Tibial nerve (tissue), 4 donors: ENCODE results near the gene KCNJ11. TPM values are rescaled to one million over a fixed set of nuclear protein-coding genes. Genes with fewer than 3 reads are reported as not detected.

Source experiments
- DNase-seq, 2 donors: peaks; one replicate each; pipeline ENCODE4 v3.0.0-alpha.2; 2019; ENCODE audit warnings: low spot score in 2 of 2
- H3K27ac ChIP-seq, 4 donors: fragments of 200-600 bp; sonication (generic) in 3 of 4; one replicate each; pipeline ENCODE4 v1.5.1; 2017 to 2019; ENCODE audit warnings: mild to moderate bottlenecking in 1 of 4
- H3K27me3 ChIP-seq, 2 donors: fragments of 200-600 bp; sonication (generic) in 1 of 2; one replicate each; pipeline versions ENCODE4 v1.5.1 to v1.6.0; 2017 to 2019
- H3K36me3 ChIP-seq, 3 donors: fragments of 200-600 bp; sonication (generic); one replicate each; pipeline ENCODE4 v1.5.1; 2018 to 2019
- H3K4me1 ChIP-seq, 4 donors: fragments of 200-600 bp; sonication (generic) in 3 of 4; one replicate each; pipeline ENCODE4 v1.5.1; 2017 to 2019
- H3K4me3 ChIP-seq, 4 donors: fragments of 200-600 bp; sonication (generic) in 3 of 4; one replicate each; pipeline ENCODE4 v1.5.1; 2017 to 2019; ENCODE audit warnings: mild to moderate bottlenecking in 1 of 4, moderate library complexity in 1 of 4
- H3K9me3 ChIP-seq, 4 donors: fragments of 200-600 bp; sonication (generic) in 3 of 4; one replicate each; pipeline ENCODE4 v1.5.1; 2017 to 2019
- EP300 ChIP-seq, 2 donors: sonication (generic); formaldehyde crosslinking; IDR thresholded peaks; one replicate each; pipeline ENCODE4 v1.6.1; 2017; ENCODE audit warnings: antibody characterized with exemption in 2 of 2, mild to moderate bottlenecking in 1 of 2
- POLR2A ChIP-seq, 2 donors: fragments of 450-650 bp; IDR thresholded peaks; one replicate each; pipeline ENCODE4 v1.6.1; 2017; ENCODE audit warnings: antibody characterized with exemption in 2 of 2, mild to moderate bottlenecking in 2 of 2, moderate library complexity in 2 of 2
- WGBS, 2 donors: methylation state at CpG; one replicate each; pipeline ENCODE4 v1.1.5; 2018; 5-methylcytosine and 5-hydroxymethylcytosine counted together
- total RNA-seq, 4 donors: library from RNA; depleted of rRNA; stranded (reverse); fragments of >200 nt; gene quantifications; one replicate each; pipeline ENCODE4 v1.1.0, GENCODE V29; 2016
- TF ChIP-seq, protein P1 (sequence below), 5 experiments: fragments of 200-600 bp in 3 of 5; fragments of 450-650 bp in 2 of 5; sonication (generic) in 3 of 5; IDR thresholded peaks; one replicate each; pipeline ENCODE4 v1.5.1; 2016 to 2019; ENCODE audit warnings: antibody characterized with exemption in 5 of 5, mild to moderate bottlenecking in 3 of 5, moderate library complexity in 2 of 5

The KCNJ11 gene
- total RNA-seq, 4 donors from 2014 or later: 0.59 to 19.7 (median 3.5) TPM

GRCh38 chr11:17354601-17354991 is 33.9 kb downstream of the KCNJ11 start:
- H3K4me3 ChIP-seq: peak overlapping the region in 1 of 4 donors; percentile 79
- WGBS, 2 donors: 44 to 58% methylated on average over 3 of the region's 3 CpGs

DNA sequence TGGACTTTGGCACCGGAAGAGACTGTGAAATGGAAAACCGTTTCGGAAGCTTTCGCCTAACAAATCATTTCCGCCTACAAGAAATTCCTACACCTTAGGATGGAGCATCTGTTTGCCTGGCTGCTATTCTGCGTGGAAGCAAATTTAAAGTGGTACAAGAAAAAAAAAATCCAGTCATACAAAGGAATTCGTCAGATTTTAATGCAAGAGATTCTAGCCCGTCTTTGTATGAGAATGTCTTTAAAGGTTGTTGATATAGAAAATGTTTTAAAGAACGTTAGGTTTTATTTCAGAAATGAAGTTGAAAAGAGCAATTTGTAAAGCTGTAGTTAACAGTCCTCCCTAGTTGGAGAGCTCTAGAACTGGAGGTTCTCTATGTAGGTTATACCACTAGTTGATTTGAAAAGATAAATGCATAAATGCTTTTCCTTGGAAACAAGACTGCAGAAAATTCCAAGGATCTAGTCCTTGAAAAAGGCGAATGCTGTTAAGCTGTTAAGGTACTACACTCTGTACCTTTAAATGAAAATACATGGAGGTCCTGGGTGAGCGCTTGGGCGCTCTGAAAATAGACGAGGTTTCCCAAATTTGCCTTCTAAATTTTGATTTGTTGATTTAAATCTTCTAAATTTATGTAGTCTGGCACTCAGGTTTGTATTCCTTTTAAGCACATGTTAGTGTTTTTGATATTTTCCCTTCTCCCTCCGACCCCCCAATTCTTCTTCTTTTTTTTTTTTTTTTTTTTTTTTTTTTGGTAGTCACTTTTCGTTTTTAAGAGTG is 34.4 kb downstream of the KCNJ11 start:
- H3K4me3 ChIP-seq: peak overlapping the region; percentile 45 to 79 (median 60)
- H3K4me1 ChIP-seq: peaks cover 0 to 27% (median 12%) of the 10 kb centered on the region in 4 donors
- WGBS, 2 donors: 7 to 8% methylated on average over 15 of the region's 15 CpGs
- peaks cover 0 to 1% (median 0%) of the 10 kb centered on the region in 4 donors for H3K9me3 ChIP-seq
- DNase-seq: no peak
- TF ChIP-seq, protein P1, sequence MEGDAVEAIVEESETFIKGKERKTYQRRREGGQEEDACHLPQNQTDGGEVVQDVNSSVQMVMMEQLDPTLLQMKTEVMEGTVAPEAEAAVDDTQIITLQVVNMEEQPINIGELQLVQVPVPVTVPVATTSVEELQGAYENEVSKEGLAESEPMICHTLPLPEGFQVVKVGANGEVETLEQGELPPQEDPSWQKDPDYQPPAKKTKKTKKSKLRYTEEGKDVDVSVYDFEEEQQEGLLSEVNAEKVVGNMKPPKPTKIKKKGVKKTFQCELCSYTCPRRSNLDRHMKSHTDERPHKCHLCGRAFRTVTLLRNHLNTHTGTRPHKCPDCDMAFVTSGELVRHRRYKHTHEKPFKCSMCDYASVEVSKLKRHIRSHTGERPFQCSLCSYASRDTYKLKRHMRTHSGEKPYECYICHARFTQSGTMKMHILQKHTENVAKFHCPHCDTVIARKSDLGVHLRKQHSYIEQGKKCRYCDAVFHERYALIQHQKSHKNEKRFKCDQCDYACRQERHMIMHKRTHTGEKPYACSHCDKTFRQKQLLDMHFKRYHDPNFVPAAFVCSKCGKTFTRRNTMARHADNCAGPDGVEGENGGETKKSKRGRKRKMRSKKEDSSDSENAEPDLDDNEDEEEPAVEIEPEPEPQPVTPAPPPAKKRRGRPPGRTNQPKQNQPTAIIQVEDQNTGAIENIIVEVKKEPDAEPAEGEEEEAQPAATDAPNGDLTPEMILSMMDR (IDR thresholded peaks at IDR 0.05): no peak
- no peak for TF ChIP-seq POLR2A (IDR thresholded peaks at IDR 0.05)
- TF ChIP-seq EP300 (IDR thresholded peaks at IDR 0.05): peak in 1 of 2 donors; percentile 5
- H3K36me3 ChIP-seq: peaks cover 0 to 2% (median 0%) of the 10 kb centered on the region in 3 donors
- no peaks in the 10 kb centered on the region for H3K27me3 ChIP-seq
- peak overlapping the region in 3 of 4 donors; percentile 79 to 84 (median 82) for H3K27ac ChIP-seq

More at GRCh38 chr11:17354601-17354991, 33.9 kb downstream of the KCNJ11 start:
- TF ChIP-seq, protein P1 (IDR thresholded peaks at IDR 0.05): peak in 4 of 5 experiments; percentile 33 to 66 (median 52)
- TF ChIP-seq POLR2A (IDR thresholded peaks at IDR 0.05): no peak
- H3K4me1 ChIP-seq: peaks cover 0 to 27% (median 12%) of the 10 kb centered on the region in 4 donors
- no peak overlapping the region for H3K27ac ChIP-seq
- H3K27me3 ChIP-seq: no peaks in the 10 kb centered on the region
- peaks cover 0 to 7% (median 0%) of the 10 kb centered on the region in 3 donors for H3K36me3 ChIP-seq
- DNase-seq: peak; percentile 22 to 77
- H3K9me3 ChIP-seq: peaks cover 0 to 7% (median 0%) of the 10 kb centered on the region in 4 donors

DNA sequence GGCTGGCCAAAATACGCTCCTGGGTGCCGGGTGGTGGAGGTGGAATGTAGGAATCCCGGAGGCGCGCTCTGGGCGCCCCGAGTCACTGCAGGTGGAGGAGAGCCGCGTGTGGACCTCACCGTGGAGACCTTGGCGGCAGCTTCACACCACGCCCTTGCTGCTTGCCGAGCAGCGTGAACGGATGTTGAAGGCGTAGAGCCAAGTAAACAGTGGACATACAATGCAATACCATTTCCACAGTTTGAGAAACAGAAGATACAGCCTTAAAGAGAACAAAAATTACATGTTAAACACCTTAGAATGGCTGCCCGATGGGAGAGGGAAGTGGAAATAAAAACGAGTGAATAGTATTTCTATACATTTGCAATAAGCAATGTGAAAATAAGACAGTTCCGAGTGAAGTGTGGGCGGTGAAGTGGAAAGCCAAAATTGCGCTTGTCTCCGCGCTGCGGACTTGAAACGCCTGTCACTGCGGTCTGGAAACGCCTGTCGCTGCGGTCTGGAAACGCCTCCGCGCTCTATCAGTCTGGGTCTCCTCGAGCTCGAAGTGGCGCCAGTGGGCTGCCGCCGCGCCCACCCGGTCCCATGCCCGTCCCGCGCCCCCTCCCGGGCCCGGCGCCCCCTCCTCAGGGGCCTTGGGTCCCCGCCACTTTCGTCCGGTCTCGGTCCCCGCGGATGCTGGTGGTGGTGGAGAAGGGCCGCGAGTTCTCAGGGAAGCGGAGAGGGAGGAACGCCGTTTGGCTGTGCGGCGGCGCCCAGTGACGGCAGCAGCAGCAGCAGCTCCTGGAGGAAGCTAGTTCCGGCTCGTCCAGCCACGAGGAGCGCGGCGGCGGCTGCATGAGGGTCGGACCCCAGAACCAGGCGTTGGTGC is 35.3 kb downstream of the KCNJ11 start:
- Histone ChIP-seq H3K27ac (peak overlapping the region in 3 of 4 donors; percentile 79 to 84 (median 82)), H3K27me3 (no peaks in the 10 kb centered on the region), H3K4me3 (peak overlapping the region; percentile 45 to 79 (median 60)), H3K9me3 (no peaks in the 10 kb centered on the region), H3K4me1 (peaks cover 0 to 27% (median 12%) of the 10 kb centered on the region in 4 donors), H3K36me3 (no peaks in the 10 kb centered on the region)
- DNase-seq: peak in 1 of 2 donors; percentile 24
- WGBS, 2 donors: 0 to 1% methylated on average over 41 to 57 of the region's 69 CpGs
- TF ChIP-seq EP300 (IDR thresholded peaks at IDR 0.05): peak in 1 of 2 donors; percentile 37
- no peak for TF ChIP-seq POLR2A (IDR thresholded peaks at IDR 0.05)

DNA sequence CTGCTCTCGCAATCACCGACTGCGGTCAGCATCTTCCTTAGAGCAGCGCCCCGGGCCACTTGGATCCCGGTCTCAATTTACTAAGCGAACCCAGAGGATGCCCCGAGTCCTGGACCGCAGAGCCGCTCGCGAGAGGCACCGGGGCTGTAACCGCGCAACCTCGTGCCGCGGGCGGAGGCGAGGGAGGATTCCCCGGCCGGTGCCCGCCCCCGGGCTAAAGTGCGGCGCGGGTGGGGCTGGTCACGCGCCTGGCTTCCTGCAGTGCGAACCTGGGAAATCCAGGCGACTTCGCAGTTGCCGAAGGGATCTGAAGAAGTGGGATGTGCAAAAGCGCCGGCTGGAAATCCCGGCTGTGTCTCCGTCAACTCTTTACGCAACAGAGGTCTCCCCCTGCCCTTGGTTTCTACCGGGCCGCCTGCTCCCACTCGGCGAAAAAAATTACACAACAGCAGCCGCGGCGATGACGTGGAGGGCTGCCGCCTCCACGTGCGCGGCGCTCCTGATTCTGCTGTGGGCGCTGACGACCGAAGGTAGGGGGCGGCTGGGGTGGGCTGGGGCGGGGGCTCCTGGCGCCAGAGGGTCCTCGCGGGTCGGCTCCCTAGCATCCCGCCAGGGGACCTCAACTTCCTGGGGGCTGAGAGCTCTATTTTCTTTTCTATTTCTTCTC is 36.8 kb downstream of the KCNJ11 start, which contains the start of gene NCR3LG1:
TSS of gene NCR3LG1 (plus strand) at position 291 of the 667 bp plus-strand sequence. CDS start at position 461, 170 bp downstream.
- TF ChIP-seq EP300 (IDR thresholded peaks at IDR 0.05) (peak in 1 of 2 donors; percentile 27), POLR2A (IDR thresholded peaks at IDR 0.05) (peak in 1 of 2 donors; percentile 5)
- TF ChIP-seq, protein P1 (IDR thresholded peaks at IDR 0.05): no peak
- Histone ChIP-seq H3K4me1 (peaks cover 0 to 27% (median 12%) of the 10 kb centered on the region in 4 donors), H3K27me3 (no peaks in the 10 kb centered on the region), H3K9me3 (no peaks in the 10 kb centered on the region), H3K36me3 (no peaks in the 10 kb centered on the region), H3K27ac (peak within 1 kb of the TSS in 3 of 4 donors; percentile 6 to 84 (median 22)), H3K4me3 (peak within 1 kb of the TSS; percentile 45 to 79 (median 60))
- peak; percentile 15 to 31 for DNase-seq
- 2 to 4% methylated on average over 35 to 43 of the region's 61 CpGs for WGBS, 2 donors

DNA sequence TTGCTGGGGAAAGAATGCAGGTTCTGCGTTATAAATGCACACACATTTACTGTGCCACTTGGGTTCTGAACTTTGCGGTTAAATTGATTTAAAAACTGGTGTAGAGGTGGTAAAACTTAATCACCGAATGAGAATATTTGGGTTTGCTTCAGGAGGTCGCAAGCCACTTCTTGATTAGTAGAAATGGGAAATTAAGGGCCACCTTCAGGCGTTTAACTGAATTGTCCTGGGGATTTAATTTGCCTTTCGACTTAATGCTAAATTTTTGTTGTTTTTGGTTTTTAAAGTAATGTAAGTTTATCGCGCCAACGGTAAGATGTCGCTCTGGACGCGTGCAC is 37.3 kb downstream of the KCNJ11 start:
- TF ChIP-seq EP300 (IDR thresholded peaks at IDR 0.05): no peak
- TF ChIP-seq POLR2A (IDR thresholded peaks at IDR 0.05): no peak
- TF ChIP-seq, protein P1 (IDR thresholded peaks at IDR 0.05): no peak
- Histone ChIP-seq H3K36me3 (no peaks in the 10 kb centered on the region), H3K4me3 (peak overlapping the region; percentile 45 to 79 (median 60)), H3K4me1 (peaks cover 0 to 27% (median 12%) of the 10 kb centered on the region in 4 donors), H3K27ac (peak overlapping the region in 1 of 4 donors; percentile 67), H3K9me3 (no peaks in the 10 kb centered on the region), H3K27me3 (no peaks in the 10 kb centered on the region)
- WGBS, 2 donors: 27 to 34% methylated on average over 12 of the region's 12 CpGs
- no peak for DNase-seq
